Choroid plexus epithelial cell (primary cell): ENCODE measurements around the gene RREB1.

Experiments used
- DNase-seq: peaks from one replicate; pipeline ENCODE4 v3.0.0-alpha.2; 2010; ENCODE audit warnings: low read depth
- H3K4me3 ChIP-seq: 2 replicates; pipeline ENCODE4 v1.5.1; 2011; ENCODE audit warnings: low read depth, mild to moderate bottlenecking, control low read depth, low read length, moderate library complexity
- TF ChIP-seq, protein P1 (sequence below): conservative IDR thresholded peaks from 2 replicates; pipeline ENCODE4 v1.5.1; 2011; ENCODE audit warnings: low read depth, mild to moderate bottlenecking, control low read depth, inconsistent platforms, low read length, moderate library complexity

Gene RREB1

DNA sequence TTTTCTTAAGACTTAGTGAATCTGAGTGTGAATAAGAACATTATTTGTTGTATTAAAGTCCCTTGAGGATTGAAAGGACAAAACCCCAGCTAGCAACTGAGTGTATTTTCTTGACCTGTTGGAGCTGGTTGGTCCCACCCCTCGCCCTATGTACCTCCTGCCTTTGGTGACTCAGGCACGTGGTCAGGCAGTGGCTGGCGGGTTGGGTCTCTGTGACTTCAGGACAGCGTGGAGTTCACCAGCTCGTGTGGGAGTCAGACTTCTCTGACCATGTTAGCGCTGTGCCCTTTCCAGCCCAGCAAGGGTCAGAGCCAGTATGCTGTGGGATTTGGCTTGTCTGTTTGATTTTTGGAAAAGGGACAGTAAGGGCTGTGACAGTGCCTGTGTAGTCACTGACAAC is 111.5 kb downstream of the RREB1 start:
- no peak overlapping the region for H3K4me3 ChIP-seq
- peak; percentile 40 for DNase-seq
- TF ChIP-seq, protein P1, sequence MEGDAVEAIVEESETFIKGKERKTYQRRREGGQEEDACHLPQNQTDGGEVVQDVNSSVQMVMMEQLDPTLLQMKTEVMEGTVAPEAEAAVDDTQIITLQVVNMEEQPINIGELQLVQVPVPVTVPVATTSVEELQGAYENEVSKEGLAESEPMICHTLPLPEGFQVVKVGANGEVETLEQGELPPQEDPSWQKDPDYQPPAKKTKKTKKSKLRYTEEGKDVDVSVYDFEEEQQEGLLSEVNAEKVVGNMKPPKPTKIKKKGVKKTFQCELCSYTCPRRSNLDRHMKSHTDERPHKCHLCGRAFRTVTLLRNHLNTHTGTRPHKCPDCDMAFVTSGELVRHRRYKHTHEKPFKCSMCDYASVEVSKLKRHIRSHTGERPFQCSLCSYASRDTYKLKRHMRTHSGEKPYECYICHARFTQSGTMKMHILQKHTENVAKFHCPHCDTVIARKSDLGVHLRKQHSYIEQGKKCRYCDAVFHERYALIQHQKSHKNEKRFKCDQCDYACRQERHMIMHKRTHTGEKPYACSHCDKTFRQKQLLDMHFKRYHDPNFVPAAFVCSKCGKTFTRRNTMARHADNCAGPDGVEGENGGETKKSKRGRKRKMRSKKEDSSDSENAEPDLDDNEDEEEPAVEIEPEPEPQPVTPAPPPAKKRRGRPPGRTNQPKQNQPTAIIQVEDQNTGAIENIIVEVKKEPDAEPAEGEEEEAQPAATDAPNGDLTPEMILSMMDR: no peak

DNA sequence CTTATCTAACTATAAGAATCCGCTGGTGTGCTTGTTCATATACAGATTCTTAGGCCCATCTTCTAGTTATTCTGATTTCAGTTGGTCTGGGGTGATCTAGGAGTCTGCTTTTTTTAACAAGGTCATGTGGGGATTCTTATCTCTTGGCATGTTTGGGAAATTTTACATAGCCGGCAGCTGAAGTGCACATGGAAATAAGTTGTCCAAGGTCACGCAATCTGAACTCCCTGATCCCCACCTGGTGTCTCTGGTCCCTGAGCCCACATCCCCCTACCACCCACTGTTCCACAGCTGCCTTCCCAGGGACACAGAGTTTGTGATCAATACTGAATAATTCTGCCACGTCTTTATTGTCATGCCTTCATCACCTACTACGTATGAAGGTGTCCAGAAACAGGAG is 114.4 kb downstream of the RREB1 start:
- no peak overlapping the region for H3K4me3 ChIP-seq
- TF ChIP-seq, protein P1: no peak
- no peak for DNase-seq

DNA sequence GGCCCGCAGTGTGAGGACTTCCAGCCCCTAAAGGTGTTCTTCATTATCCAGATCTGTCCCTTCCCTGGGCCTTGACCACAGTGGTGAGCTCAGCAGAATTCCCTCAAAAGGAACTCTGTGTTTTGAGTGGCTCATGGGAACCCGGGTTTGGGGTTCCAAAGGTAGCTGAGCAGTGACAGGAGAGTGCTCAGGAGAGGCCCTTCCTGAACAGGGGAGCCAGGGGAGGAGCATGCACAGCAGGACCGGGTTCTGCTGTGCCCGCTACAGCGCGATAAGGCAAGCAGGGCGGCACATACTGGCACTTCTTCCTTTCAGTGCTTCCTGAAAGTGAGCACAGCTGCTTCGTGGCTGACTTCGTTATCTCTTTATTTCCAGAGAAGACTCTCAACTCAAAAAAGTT is 117.0 kb downstream of the RREB1 start:
- H3K4me3 ChIP-seq: no peak overlapping the region
- no peak for DNase-seq
- TF ChIP-seq, protein P1: no peak

DNA sequence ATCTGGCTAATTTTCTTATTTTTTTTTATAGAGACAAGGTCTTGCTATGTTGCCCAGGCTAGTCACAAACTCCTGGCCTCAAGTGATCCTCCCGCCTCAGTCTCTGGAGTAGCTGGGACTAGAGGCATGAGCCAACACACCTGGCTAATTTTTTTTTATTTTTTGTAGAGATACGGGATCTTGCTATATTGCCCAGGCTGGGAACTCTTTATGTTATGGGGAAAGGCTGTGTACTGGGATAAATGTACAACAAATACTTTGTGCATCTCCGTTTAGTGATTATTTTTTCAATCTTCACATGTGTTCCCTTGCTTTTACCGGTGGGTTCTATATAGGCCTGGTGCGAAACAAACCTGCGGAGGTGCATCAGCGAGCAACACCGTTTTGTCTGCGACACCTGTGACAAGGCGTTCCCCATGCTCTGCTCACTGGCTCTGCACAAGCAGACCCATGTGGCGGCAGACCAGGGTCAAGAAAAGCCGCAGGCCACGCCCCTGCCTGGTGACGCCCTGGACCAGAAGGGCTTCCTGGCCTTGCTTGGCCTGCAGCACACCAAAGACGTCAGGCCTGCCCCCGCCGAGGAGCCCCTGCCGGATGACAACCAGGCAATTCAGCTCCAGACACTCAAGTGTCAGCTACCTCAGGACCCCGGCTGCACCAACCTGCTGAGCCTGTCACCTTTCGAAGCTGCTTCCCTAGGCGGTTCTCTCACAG is 121.1 kb downstream of the RREB1 start:
- no peak overlapping the region for H3K4me3 ChIP-seq
- TF ChIP-seq, protein P1: no peak
- no peak for DNase-seq

DNA sequence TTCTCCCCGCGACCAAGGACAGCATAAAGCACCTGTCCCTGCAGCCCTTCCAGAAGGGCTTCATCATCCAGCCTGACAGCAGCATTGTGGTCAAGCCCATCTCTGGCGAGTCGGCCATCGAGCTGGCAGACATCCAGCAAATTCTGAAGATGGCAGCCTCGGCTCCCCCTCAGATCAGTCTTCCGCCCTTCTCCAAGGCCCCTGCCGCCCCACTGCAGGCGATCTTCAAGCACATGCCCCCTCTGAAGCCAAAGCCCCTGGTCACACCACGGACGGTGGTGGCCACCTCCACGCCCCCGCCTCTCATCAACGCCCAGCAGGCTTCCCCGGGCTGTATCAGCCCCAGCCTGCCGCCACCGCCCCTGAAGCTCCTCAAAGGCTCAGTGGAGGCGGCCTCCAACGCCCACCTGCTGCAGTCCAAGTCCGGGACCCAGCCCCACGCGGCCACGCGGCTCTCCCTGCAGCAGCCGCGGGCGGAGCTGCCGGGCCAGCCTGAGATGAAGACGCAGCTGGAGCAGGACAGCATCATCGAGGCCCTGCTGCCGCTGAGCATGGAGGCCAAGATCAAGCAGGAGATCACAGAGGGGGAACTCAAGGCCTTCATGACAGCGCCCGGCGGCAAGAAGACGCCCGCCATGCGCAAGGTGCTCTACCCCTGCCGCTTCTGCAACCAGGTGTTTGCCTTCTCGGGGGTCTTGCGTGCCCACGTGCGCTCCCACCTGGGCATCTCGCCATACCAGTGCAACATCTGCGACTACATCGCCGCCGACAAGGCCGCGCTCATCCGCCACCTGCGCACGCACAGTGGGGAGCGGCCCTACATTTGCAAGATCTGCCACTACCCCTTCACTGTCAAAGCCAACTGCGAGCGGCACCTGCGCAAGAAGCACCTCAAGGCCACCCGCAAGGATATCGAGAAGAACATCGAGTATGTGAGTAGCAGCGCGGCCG is 121.9 kb downstream of the RREB1 start:
- H3K4me3 ChIP-seq: no peak overlapping the region
- DNase-seq: no peak
- TF ChIP-seq, protein P1: no peak

DNA sequence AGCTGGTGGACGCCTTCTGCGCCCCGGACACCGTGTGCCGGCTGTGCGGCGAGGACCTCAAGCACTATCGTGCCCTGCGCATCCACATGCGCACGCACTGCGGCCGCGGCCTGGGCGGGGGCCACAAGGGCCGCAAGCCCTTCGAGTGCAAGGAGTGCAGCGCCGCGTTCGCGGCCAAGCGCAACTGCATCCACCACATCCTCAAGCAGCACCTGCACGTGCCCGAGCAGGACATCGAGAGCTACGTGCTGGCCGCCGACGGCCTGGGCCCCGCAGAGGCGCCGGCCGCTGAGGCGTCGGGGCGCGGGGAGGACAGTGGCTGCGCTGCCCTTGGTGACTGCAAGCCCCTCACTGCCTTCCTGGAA is 122.5 kb downstream of the RREB1 start:
- H3K4me3 ChIP-seq: no peak overlapping the region
- TF ChIP-seq, protein P1: no peak
- DNase-seq: no peak
